CD4-positive, alpha-beta T cell treated with Interleukin-17A for 4 hours (primary cell): ENCODE results near the gene CCDC112.

Source experiments
- DNase-seq: peaks from one replicate; pipeline ENCODE4 v3.0.0-alpha.2; 2020; ENCODE audit warnings: mixed read lengths

Gene CCDC112

GRCh38 chr5:115317736-115318135 is 21.3 kb upstream of the CCDC112 start:
- no peak for DNase-seq

- no peak for DNase-seq
Observed at GRCh38 chr5:115317320-115317719, 20.9 kb upstream of the CCDC112 start.

GRCh38 chr5:115313632-115314031 is 17.2 kb upstream of the CCDC112 start:
- no peak for DNase-seq

GRCh38 chr5:115313052-115313451 is 16.6 kb upstream of the CCDC112 start:
- DNase-seq, result no peak

GRCh38 chr5:115309751-115310370 is 13.4 kb upstream of the CCDC112 start:
- DNase-seq, result no peak

GRCh38 chr5:115308815-115309214 is 12.4 kb upstream of the CCDC112 start:
- DNase-seq, result no peak

- no peak for DNase-seq
Observed at GRCh38 chr5:115306011-115306536, 9.6 kb upstream of the CCDC112 start.

- DNase-seq, result no peak
Observed at GRCh38 chr5:115304496-115304895, 8.0 kb upstream of the CCDC112 start.

GRCh38 chr5:115298811-115299210 is 2.4 kb upstream of the CCDC112 start:
- DNase-seq, result no peak

- no peak for DNase-seq
Observed at GRCh38 chr5:115297031-115297430, 577 bp upstream of the CCDC112 start.

- peak; percentile 4 for DNase-seq
Observed at GRCh38 chr5:115295777-115296123, 704 bp downstream of the CCDC112 start.

GRCh38 chr5:115291397-115291796 is 5.1 kb downstream of the CCDC112 start:
- DNase-seq, result no peak

GRCh38 chr5:115289104-115289503 is 7.3 kb downstream of the CCDC112 start:
- no peak for DNase-seq

- no peak for DNase-seq
Observed at GRCh38 chr5:115284021-115284420, 12.4 kb downstream of the CCDC112 start.

- DNase-seq, result no peak
Observed at GRCh38 chr5:115282131-115282530, 14.3 kb downstream of the CCDC112 start.

GRCh38 chr5:115274584-115274983 is 21.9 kb downstream of the CCDC112 start:
- no peak for DNase-seq

GRCh38 chr5:115272297-115272958 is 24.0 kb downstream of the CCDC112 start:
- no peak for DNase-seq

GRCh38 chr5:115271295-115272050 is 25.0 kb downstream of the CCDC112 start:
- no peak for DNase-seq

GRCh38 chr5:115267617-115268016 is 28.8 kb downstream of the CCDC112 start:
- no peak for DNase-seq

- no peak for DNase-seq
Observed at GRCh38 chr5:115265220-115265619, 31.2 kb downstream of the CCDC112 start.

GRCh38 chr5:115264786-115265185 is 31.7 kb downstream of the CCDC112 start:
- no peak for DNase-seq

- no peak for DNase-seq
Observed at GRCh38 chr5:115263078-115263380, 33.4 kb downstream of the CCDC112 start.

GRCh38 chr5:115262321-115263077 is 34.0 kb downstream of the CCDC112 start, which contains the start of gene PGGT1B:
TSS of gene PGGT1B (minus strand) at chr5:115262877. CDS start at chr5:115262851, 26 bp downstream.
- peak; percentile 77 for DNase-seq
